ENCODE measurements around the gene OSBPL3. TPM values are rescaled to one million over a fixed set of nuclear protein-coding genes. Genes with fewer than 3 reads are reported as not detected.

OSBPL3 gene
- total RNA-seq, 2 experiments from 2014 or later: 44.6 to 45.7 TPM

DNA sequence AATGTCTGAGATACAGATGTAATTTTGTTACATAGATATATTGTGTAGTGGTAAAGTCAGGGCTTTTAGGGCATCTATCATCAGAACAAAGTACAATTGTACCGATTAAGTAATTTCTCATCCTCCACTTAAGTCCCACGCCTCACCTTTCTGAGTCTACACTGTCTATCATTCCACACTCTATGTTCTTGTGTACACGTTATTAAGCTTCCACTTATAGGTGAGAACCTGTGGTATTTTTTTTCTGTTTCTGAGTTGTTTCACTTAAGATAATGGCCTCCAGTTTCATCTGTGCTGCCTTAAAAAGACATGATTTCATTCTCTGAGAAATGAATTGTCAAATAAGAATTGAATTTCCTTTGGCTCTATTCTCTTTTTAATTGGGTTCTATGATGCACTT lies 15.5 kb upstream of the OSBPL3 start:
- H3K36me3 Mint-ChIP-seq (ENCODE audit: low read depth): peaks cover under 1% of the 10 kb centered on the region
- POLR2A ChIA-PET: no interaction called here
- CTCF ChIA-PET: no interaction called here
- intact Hi-C loops (cut with micrococcal nuclease): no loop called here
- DNase-seq (no peak), ATAC-seq (no peak)
- H3K4me1 Mint-ChIP-seq (ENCODE audit: low read depth): no peaks in the 10 kb centered on the region
- H3K9me3 Mint-ChIP-seq: peaks cover 5% of the 10 kb centered on the region
- H3K27me3 Mint-ChIP-seq: peaks cover 3% of the 10 kb centered on the region
- no peak overlapping the region for H3K27ac Mint-ChIP-seq
- no peak for TF ChIP-seq CTCF (IDR thresholded peaks at IDR 0.05)
- no peak overlapping the region for H3K4me3 Mint-ChIP-seq

DNA sequence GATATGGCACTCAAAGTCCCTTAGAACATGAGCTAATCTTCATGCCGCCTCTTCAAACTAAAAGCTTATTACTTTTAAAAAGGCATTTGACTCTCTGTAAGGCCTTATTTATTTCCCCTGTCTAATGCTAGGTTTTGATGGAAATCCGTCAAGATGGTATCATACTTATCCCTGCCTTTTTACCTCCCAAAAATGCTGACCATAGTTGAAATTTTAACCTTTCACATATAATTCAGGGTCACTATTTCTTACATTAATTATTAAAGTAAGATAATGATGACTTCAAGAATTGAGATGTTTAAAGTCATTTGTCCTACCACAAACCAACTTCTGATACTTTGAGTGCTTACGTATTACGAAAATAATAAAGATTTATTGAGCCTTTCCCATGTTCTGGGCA lies 12.3 kb upstream of the OSBPL3 start:
- DNase-seq (no peak), ATAC-seq (no peak)
- Mint-ChIP-seq H3K36me3 (ENCODE audit: low read depth) (no peaks in the 10 kb centered on the region), H3K4me1 (ENCODE audit: low read depth) (no peaks in the 10 kb centered on the region), H3K27ac (no peak overlapping the region), H3K4me3 (no peak overlapping the region), H3K9me3 (no peaks in the 10 kb centered on the region), H3K27me3 (no peaks in the 10 kb centered on the region)
- POLR2A ChIA-PET: interaction anchor here (0.9 kb wide), 1 partner anchor 15 kb away, joined by 3 read pairs; no protein-coding TSS in a partner anchor
- no peak for TF ChIP-seq CTCF (IDR thresholded peaks at IDR 0.05)
- CTCF ChIA-PET: interaction anchor here (0.6 to 1.4 kb wide), 5 partner anchors 10 to 171 kb away, joined by 3 to 4 read pairs (median 4); no protein-coding TSS in a partner anchor
- intact Hi-C loops (cut with micrococcal nuclease): no loop called here

- CTCF ChIA-PET: interaction anchor here (1.2 to 1.6 kb wide), 2 partner anchors 9 to 102 kb away, joined by 4 read pairs; no protein-coding TSS in a partner anchor
- Mint-ChIP-seq H3K27ac (no peak overlapping the region), H3K4me3 (no peak overlapping the region), H3K4me1 (ENCODE audit: low read depth) (no peaks in the 10 kb centered on the region), H3K9me3 (no peaks in the 10 kb centered on the region), H3K36me3 (ENCODE audit: low read depth) (no peaks in the 10 kb centered on the region), H3K27me3 (no peaks in the 10 kb centered on the region)
- TF ChIP-seq CTCF (IDR thresholded peaks at IDR 0.05): no peak
- ATAC-seq (no peak), DNase-seq (no peak)
- POLR2A ChIA-PET: no interaction called here
- intact Hi-C loops (cut with micrococcal nuclease): no loop called here
These were observed 11.4 kb upstream of the OSBPL3 start for GRCh38 chr7:24991353-24991752.

GRCh38 chr7:24987331-24987842 lies 7.4 kb upstream of the OSBPL3 start:
- ATAC-seq: no peak

More at GRCh38 chr7:24987331-24987842, 7.4 kb upstream of the OSBPL3 start:
- no peak for DNase-seq
- intact Hi-C loops (cut with micrococcal nuclease): no loop called here
- H3K36me3 Mint-ChIP-seq (ENCODE audit: low read depth): no peaks in the 10 kb centered on the region
- H3K27me3 Mint-ChIP-seq: no peaks in the 10 kb centered on the region
- CTCF ChIA-PET: no interaction called here
- no peak overlapping the region for H3K4me3 Mint-ChIP-seq
- no peak overlapping the region for H3K27ac Mint-ChIP-seq
- POLR2A ChIA-PET: no interaction called here
- no peaks in the 10 kb centered on the region for H3K9me3 Mint-ChIP-seq
- no peak for TF ChIP-seq CTCF (IDR thresholded peaks at IDR 0.05)
- H3K4me1 Mint-ChIP-seq (ENCODE audit: low read depth): peaks cover 2% of the 10 kb centered on the region

Data from activated CD8-positive, alpha-beta T cell treated with anti-CD3 and anti-CD28 coated beads for 36 hours (primary cell).